SKM-1 treated with dmso at 0.1 percent for 144 hours (cell line): Measurements from ENCODE around the gene MXRA7.
"Not testable (repeated sequence)": the region's sequence is repeated elsewhere in the genome, so short reads cannot be mapped to it uniquely, and the experiment has no call there.

Experiments used
- DNase-seq: peaks from one replicate; lab custom pipeline; 2025; ENCODE audit not compliant: unreplicated experiment; lab: John Stamatoyannopoulos, UW

MXRA7 gene

DNA sequence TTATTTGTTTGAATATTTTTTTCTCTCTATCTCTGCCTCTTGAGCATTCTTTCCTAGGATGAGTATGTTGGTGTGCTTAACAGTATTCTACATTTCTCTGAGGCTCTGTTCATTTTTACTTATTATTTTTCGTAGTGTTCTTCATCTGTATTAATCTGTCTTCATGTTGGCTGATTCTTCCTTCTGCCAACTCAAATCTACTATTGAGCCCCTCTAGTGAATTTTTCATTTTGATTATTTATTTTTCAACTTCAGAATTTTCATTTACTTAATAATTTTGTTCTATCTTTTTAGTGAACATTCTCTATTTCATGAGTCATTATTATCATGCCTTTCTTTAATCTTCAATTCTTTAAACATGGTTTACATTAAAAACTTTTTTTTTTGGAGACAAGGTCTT, 64.1 kb downstream of the MXRA7 start:
- no peak for DNase-seq

DNA sequence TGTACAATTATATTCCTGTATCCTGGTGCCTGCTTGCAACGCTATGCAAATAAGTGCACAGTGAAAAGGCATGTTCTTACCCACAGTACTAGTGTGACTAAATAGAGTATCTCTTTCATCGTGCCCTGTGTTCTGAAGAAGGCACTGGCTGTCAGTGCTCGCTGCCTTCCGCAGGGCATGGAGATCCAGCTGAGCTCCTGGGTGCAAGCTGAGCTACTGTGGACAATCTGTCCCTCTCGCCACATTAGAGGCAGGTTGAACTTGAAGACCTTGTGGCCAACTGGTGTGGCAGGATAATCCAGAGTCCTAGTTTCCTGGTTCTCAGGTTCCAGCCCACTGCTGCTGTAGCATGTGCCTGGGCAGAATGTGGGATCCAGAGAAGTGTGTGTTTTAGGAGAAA, 65.3 kb downstream of the MXRA7 start:
- DNase-seq: no peak

DNA sequence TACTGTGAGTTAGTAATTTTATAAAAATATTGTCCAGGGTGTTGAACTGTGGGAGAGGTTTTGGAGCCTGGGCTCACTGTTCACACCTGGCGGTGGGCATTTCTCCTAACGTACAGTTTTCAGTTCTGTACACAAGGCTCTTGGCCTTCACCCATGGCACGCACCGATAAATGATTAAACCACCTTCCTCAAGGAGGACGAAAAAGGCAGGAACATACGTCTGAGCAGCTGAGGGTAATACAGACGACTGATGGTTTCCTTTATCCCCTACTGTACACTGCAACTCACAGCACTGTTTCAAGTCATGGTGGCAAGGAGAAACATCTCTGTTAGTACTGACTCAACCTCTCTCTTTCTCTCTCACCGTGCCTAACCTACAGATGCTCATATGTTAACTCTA, 65.8 kb downstream of the MXRA7 start:
- no peak for DNase-seq

DNA sequence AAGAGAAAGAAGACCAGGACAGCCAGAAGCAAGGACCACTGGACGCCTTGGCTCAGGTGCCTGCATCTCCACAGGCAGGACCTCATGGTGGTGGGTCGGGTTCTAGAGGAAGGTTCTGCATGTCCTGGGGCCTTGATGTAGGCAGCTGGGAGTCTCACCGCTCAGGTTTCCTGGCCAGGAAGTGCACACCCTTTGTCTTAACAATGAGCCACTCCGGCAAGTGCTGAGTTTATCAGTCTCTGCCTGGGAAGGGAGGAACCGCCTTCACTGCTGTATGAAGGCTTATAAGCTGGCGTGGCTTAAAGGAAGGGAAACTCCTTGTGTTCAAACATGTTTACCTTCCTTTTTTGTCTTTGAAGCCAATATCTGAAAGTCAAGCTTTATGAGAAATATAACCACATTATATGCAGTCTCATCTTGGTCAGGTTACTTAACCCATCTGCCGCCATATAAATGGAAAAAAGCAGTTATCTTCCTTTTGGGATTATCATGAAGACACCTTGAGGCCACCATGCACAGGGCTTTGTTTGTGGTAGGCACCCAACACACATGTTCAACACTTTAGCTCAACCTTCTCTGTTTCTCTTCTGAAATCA, 67.1 kb downstream of the MXRA7 start, which contains the start of gene ST6GALNAC1:
ST6GALNAC1 (minus strand) TSS at position 205 of the 596 bp plus-strand sequence; CDS start at position 86, 119 bp downstream.
- DNase-seq: no peak

DNA sequence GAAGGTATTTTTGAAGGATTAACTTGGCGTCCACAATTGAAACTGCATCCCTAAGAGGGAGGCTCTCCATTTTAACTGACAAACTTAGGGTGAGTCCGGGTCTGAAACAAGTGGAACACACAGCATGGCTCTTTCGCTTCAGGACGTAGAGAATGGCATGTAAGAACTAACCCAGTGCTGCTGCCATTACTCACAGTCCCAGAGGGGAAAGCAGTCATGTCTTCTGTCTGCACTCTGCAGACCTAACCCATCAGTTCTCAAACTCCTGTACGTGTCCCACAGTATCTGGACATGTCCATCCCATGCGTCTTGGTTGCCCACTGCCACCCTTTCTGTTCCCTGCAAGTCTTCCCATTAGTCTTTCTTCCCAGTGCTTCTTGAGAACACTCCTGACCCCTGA, 67.8 kb downstream of the MXRA7 start:
- DNase-seq: no peak

DNA sequence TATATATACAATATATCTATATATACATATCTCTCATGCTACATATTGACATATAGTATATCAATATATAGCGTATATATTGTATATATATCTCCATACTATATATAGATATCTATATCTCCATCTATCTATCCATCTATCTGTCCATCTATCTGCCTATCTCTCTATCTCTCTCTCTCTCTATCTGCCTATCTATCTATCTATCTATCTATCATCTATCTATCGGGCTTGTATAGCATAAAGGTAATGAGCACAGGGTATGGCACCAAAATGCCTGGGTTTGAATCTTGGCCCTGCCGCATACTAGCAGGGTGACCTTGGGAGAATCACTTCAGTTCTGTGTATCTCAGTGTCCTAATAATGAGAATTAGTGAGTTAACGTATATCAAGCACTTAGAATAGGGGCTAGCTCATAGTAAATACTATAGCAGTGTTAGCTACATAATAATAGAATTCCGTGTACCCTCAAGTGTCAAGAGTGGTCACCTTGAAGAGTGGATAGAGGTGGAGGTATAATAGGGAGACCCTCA, 68.7 kb downstream of the MXRA7 start:
- DNase-seq: no peak

DNA sequence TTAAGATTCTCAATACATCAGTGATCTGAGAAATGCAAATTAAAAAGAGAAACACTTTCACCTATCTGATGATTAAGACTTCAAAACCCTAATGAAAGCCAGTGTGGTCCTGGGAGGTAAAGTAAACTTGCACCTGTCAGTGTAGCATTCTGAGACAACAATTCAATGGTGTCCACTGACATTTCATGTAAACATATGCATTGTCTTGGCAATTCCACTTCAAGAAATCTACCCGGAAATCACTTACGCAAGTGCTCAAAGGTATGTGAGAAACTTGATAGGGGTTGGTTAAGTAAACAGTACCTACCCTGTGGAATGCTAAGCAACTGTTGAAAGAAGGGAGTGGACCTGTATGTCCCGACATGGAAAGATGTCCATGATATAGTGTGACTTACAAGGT, 69.3 kb downstream of the MXRA7 start:
- DNase-seq: no peak

DNA sequence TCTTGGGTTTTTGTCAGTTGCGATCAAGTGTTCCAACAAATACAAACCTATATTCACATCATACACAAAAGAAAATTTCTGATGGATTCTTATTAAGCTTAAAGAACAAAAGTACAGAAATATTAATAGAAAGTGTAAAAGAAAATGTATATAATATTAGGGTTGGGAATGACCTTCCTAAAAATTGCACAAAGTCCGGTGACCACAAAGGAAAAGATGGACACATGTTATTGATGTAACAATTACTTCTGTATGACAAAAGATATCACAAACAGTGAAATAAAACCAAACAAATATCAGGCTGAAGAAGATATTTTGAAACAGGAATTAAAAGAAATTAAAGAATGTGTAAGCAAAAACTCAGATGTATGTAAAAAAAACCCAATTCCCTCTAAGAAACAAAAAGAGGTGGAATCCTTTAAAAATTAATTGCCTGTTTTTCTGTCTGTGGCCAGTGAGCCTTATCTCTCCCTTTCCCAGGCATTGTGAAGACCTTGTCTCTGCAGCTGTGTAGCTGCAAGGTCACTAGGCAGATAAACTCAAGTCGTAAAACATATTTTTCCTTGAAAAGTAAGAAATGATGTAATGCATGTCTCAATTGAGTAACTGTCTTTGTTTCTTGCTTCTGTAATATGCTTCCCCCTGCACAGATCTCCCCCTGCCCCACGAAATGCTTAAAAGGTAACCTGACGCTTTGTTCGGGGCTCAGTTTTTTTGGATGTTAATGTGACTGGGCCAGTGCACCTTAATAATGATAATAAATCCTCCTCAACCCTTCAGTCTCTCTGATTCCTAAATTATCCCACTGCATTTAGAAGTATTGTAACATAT, 70.0 kb downstream of the MXRA7 start:
- no peak for DNase-seq

DNA sequence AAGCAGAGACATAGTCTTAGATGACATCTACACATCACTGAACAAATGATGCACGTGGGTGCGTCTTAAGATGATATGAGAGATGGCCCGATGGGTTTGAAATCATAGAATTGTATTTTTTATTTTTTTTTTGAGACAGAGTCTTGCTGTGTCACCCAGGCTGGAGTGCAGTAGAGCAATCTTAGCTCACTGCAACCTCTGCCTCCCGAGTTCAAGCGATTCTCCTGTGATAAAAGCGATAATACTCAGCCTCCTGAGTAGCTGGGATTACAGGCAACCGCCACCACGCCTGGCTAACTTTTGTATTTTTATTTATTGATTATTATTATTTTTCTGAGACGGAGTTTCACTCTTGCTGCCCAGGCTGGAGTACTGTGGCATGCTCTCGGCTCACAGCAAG, 72.5 kb downstream of the MXRA7 start:
- DNase-seq: no peak

DNA sequence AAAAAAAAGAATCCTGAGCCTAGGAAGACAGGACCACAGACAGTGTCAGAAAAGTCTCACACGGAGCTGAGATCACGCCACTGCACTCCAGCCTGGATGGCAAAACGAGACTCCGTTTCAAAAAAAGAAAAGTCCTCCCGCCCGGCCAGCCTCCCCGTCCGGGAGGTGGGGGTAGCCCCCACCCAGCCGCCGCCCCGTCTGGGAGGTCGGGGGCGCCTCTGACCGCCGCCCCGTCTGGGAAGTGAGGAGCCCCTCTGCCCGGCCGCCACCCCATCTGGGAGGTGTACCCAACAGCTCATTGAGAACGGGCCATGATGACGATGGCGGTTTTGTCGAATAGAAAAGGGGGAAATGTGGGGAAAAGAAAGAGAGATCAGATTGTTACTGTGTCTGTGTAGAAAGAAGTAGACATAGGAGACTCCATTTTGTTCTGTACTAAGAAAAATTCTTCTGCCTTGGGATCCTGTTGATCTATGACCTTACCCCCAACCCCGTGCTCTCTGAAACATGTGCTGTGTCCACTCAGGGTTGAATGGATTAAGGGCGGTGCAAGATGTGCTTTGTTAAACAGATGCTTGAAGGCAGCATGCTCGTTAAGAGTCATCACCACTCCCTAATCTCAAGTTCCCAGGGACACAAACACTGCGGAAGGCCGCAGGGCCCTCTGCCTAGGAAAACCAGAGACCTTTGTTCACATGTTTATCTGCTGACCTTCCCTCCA, 74.1 kb downstream of the MXRA7 start:
- DNase-seq: not testable (repeated sequence)

DNA sequence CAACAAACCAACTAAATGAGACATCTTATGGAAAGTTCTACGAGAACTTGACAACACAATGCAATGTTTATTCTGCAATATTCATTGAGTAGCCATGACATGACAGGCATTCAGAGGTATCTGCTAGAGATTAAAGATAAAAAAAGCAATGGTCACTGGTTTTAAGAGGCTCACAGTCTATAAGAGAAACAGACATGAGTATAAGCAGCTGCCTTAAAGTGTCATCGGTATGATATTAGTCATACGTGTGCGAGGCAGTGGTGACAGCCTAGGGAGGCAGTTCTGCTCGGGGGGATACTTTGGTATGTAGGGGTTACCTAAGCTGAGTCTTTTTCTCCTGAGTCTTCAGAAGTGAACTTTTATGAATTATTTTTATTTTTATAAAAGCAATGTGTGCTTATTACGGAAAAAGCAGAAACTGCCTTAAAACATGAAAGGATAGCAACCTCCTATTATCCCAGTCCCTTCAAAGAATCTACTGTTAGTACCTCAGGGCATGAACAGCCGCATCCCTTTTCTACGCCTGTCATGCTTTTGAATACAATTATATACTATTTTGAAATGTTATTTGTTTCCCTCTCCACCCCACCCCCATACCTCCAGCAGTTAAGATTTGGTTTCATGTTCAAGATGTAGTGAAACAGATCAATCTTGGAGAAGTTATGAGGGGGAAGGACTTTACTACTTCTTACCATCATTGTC, 75.0 kb downstream of the MXRA7 start:
- no peak for DNase-seq

DNA sequence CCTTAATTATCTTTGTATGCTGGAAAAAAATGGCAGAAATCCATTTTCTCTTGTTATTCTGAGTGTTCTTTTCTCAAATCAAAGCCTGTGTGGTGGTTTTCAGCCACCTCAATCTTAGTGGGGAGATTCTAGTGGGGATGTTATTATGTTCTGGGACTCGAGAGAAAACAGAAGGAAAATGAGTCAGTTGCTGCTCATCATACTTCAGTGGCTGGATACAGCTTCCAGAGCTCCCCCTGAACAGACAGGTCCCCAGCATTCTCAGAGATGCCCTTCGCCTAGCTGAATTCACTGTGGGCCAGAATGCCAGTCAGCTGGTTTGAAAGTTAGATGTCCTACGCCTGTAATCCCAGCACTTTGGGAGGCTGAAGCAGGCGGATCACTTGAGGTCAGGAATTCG, 75.7 kb downstream of the MXRA7 start:
- DNase-seq: no peak

DNA sequence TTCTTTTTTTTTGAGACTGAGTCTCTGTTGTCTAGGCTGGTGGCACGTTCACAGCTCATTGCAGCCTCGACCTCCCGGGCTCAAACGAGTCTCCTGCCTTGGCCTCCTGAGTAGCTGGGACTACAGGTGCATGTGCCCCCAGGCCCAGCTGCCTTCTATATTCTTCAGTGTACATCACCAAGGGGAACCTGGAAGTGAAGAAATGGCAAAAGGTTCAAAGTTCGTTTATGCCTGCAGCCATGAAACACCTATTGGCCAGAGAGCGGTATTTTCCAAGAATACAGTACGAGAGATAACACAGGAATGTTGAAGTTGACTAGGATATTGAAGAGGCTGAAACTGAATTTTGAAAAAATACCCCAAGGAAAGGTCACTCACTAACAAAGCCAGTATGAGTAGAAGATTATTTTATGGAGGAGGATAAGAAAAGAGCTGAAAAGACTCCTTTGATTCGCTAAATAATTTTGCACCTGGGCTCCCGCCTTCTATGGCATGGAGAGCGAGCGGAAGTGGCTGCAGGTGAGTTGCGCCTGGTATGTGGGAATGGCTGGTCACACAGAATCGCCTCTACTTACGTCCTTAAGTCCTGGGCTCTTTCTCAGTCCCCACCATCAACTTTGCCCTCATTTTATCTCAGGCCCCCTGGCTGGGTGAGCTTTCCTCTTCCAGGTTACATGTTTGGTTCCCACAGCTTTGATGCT, 77.0 kb downstream of the MXRA7 start:
- no peak for DNase-seq

DNA sequence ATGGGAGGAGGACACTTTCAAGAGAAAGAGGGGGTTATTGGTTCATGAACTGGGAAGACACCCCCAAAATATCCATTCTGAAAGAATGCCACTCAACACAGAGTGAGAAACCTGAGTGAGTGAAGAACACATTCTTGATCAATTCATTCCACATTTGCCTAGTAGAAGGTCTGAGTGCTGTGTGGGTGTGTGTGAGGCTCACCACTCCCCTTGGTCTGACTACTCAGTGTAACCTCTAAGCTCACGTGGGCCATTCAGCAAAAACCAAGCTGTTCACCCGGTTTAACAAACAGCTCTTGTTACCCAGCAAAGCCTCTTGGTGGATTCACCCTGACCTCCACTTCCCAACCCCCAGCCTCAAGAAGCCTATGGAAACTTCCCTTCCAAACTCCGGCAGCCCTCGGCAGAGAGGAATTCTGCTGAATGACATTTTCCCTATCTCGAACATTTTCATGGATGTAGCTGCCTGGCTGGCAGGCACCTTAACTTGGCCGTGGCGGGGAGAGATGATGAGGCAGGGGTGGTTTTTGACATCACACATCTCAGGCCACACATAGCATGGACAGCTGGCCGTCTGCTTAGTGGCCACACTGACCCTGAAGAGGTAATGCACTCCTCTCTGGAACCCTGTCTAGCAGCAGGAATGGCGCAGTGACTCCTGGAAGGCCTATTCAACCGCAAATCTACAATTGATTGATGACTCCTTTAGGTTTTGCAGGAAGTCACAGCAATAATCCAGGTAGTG, 78.8 kb downstream of the MXRA7 start:
- DNase-seq: no peak

DNA sequence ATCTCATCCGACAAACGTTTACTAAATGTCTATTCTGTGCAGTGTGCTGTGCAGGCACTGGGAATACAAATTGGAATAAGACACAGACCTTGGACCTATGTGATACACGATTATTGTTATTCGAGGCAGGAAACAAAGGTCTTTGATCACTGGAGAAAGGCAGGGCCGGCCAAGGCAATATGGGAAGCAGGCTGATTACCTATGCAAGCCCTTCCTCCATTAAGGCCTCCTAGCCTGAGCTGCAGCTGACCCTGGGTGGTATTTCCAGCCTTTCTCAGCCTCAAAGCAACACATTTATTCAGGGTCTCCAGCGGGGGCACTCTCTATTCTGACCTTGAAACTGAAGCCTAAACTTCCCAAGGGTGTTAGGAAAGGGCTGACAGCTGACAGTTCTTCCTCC, 80.6 kb downstream of the MXRA7 start:
- DNase-seq: no peak
